Astrocyte (in vitro differentiated cells and primary cell): ENCODE data around the gene FAM47B. TPM values are rescaled to one million over a fixed set of nuclear protein-coding genes. Genes with fewer than 3 reads are reported as not detected.

Experiments
- DNase-seq: peaks from one replicate; pipeline ENCODE4 v3.0.0-alpha.2; 2010; ENCODE audit warnings: low read depth
- FAIRE-seq: peaks from 2 replicates; lab custom pipeline; 2011; peaks lifted over from hg19 to GRCh38; lab: Jason Lieb, UNC
- H2AFZ ChIP-seq: 2 replicates; pipeline ENCODE4 v1.6.0; 2012; ENCODE audit warnings: low read depth, low read length, inconsistent platforms
- H3K27ac ChIP-seq: 2 replicates; pipeline ENCODE4 v1.5.1; 2011; ENCODE audit warnings: low read depth, low read length, inconsistent platforms
- H3K27me3 ChIP-seq: 2 replicates; pipeline ENCODE4 v1.6.0; 2011; ENCODE audit warnings: low read length, inconsistent platforms; ENCODE audit not compliant: insufficient read depth
- H3K36me3 ChIP-seq: 2 replicates; pipeline ENCODE4 v1.5.1; 2011; ENCODE audit warnings: low read length, inconsistent platforms; ENCODE audit not compliant: insufficient read depth
- H3K4me1 ChIP-seq: 2 replicates; pipeline ENCODE4 v1.5.1; 2011; ENCODE audit warnings: low read length, inconsistent platforms; ENCODE audit not compliant: insufficient read depth
- H3K4me2 ChIP-seq: 2 replicates; pipeline ENCODE4 v1.6.0; 2012; ENCODE audit warnings: low read length, inconsistent platforms
- H3K4me3 ChIP-seq: 2 replicates; pipeline ENCODE4 v1.5.1; 2011; ENCODE audit warnings: low read depth, mild to moderate bottlenecking, low read length, inconsistent platforms; ENCODE audit not compliant: insufficient read depth
- H3K79me2 ChIP-seq: 2 replicates; pipeline ENCODE4 v1.6.0; 2012; ENCODE audit warnings: mild to moderate bottlenecking, low read length, inconsistent platforms; ENCODE audit not compliant: insufficient read depth
- H3K9ac ChIP-seq: 2 replicates; pipeline ENCODE4 v1.6.0; 2012; ENCODE audit warnings: mild to moderate bottlenecking, low read length, inconsistent platforms
- H3K9me3 ChIP-seq: 2 replicates; pipeline ENCODE4 v1.5.1; 2012; ENCODE audit warnings: low read depth, mild to moderate bottlenecking, low read length, inconsistent platforms; ENCODE audit not compliant: insufficient read depth
- H4K20me1 ChIP-seq: 2 replicates; pipeline ENCODE4 v1.6.0; 2012; ENCODE audit warnings: low read length, inconsistent platforms; ENCODE audit not compliant: insufficient read depth
- H3K27ac Mint-ChIP-seq: one replicate; pipeline ENCODE4 v1.8.0; 2021; ENCODE audit warnings: mild to moderate bottlenecking, mixed read lengths; ENCODE audit not compliant: unreplicated experiment
- H3K27me3 Mint-ChIP-seq: one replicate; pipeline ENCODE4 v1.8.0; 2021; ENCODE audit warnings: low read depth, mixed read lengths; ENCODE audit not compliant: unreplicated experiment
- H3K36me3 Mint-ChIP-seq: one replicate; pipeline ENCODE4 v1.8.0; 2021; ENCODE audit warnings: low read depth, mixed read lengths; ENCODE audit not compliant: unreplicated experiment
- H3K4me1 Mint-ChIP-seq: one replicate; pipeline ENCODE4 v1.8.0; 2021; ENCODE audit warnings: low read depth, mixed read lengths; ENCODE audit not compliant: unreplicated experiment
- H3K4me3 Mint-ChIP-seq: one replicate; pipeline ENCODE4 v1.8.0; 2021; ENCODE audit warnings: mild to moderate bottlenecking, moderate library complexity, mixed read lengths; ENCODE audit not compliant: unreplicated experiment
- H3K9me3 Mint-ChIP-seq: one replicate; pipeline ENCODE4 v1.8.0; 2021; ENCODE audit warnings: mild to moderate bottlenecking, mixed read lengths; ENCODE audit not compliant: unreplicated experiment
- CTCF ChIP-seq: IDR thresholded peaks from 2 replicates; pipeline ENCODE4 v1.5.1; 2011; ENCODE audit warnings: low read depth, mild to moderate bottlenecking, inconsistent platforms, low read length, moderate library complexity; ENCODE audit not compliant: insufficient read depth
- EZH2 ChIP-seq: IDR thresholded peaks from 2 replicates; pipeline ENCODE4 v1.6.1; 2012; ENCODE audit warnings: mild to moderate bottlenecking, low read length, inconsistent platforms; ENCODE audit not compliant: insufficient read depth
- total RNA-seq: library from RNA; stranded (reverse); gene quantifications from 2 replicates; pipeline ENCODE4 v1.2.1, GENCODE V29; 2021

The FAM47B gene
- total RNA-seq, 1 donor from 2014 or later, result not detected

GRCh38 chrX:34915463-34916225 lies 27.0 kb upstream of the FAM47B start:
- Histone ChIP-seq H3K36me3 (no peaks in the 10 kb centered on the region), H4K20me1 (no peaks in the 10 kb centered on the region), H3K4me2 (no peak overlapping the region), H3K79me2 (no peaks in the 10 kb centered on the region), H3K9me3 (no peaks in the 10 kb centered on the region), H3K4me1 (peaks cover 13% of the 10 kb centered on the region), H2AFZ (no peak overlapping the region), H3K9ac (no peak overlapping the region), H3K27ac (no peak overlapping the region), H3K4me3 (no peak overlapping the region), H3K27me3 (no peaks in the 10 kb centered on the region)
- TF ChIP-seq CTCF (no peak), EZH2 (no peak)
- no peak overlapping the region for H3K27ac Mint-ChIP-seq
- H3K9me3 Mint-ChIP-seq, result no peaks in the 10 kb centered on the region
- FAIRE-seq (no peak), DNase-seq (no peak)
- H3K4me3 Mint-ChIP-seq, result no peak overlapping the region
- H3K4me1 Mint-ChIP-seq, result peaks cover 18% of the 10 kb centered on the region
- no peaks in the 10 kb centered on the region for H3K36me3 Mint-ChIP-seq
- H3K27me3 Mint-ChIP-seq, result no peaks in the 10 kb centered on the region

GRCh38 chrX:34917146-34917545 lies 25.4 kb upstream of the FAM47B start:
- no peak overlapping the region for H3K4me2 ChIP-seq
- H3K27me3 ChIP-seq, result no peaks in the 10 kb centered on the region
- FAIRE-seq (no peak), DNase-seq (no peak)
- H3K9ac ChIP-seq, result no peak overlapping the region
- no peak overlapping the region for H3K27ac ChIP-seq
- no peak for TF ChIP-seq CTCF
- TF ChIP-seq EZH2, result no peak
- H3K79me2 ChIP-seq, result no peaks in the 10 kb centered on the region
- peaks cover 13% of the 10 kb centered on the region for H3K4me1 ChIP-seq
- Mint-ChIP-seq H3K4me3 (no peak overlapping the region), H3K27ac (no peak overlapping the region), H3K27me3 (no peaks in the 10 kb centered on the region), H3K9me3 (no peaks in the 10 kb centered on the region), H3K36me3 (no peaks in the 10 kb centered on the region), H3K4me1 (peaks cover 18% of the 10 kb centered on the region)
- H4K20me1 ChIP-seq, result no peaks in the 10 kb centered on the region
- no peak overlapping the region for H3K4me3 ChIP-seq
- H2AFZ ChIP-seq, result no peak overlapping the region
- H3K9me3 ChIP-seq, result no peaks in the 10 kb centered on the region
- no peaks in the 10 kb centered on the region for H3K36me3 ChIP-seq

GRCh38 chrX:34918091-34918736 lies 24.4 kb upstream of the FAM47B start:
- peaks cover 13% of the 10 kb centered on the region for H3K4me1 ChIP-seq
- Mint-ChIP-seq H3K27me3 (no peaks in the 10 kb centered on the region), H3K9me3 (no peaks in the 10 kb centered on the region), H3K4me1 (peaks cover 18% of the 10 kb centered on the region), H3K4me3 (no peak overlapping the region), H3K27ac (peak overlapping the region; percentile 79), H3K36me3 (no peaks in the 10 kb centered on the region)
- no peaks in the 10 kb centered on the region for H3K27me3 ChIP-seq
- no peaks in the 10 kb centered on the region for H3K36me3 ChIP-seq
- FAIRE-seq (peak; percentile 91), DNase-seq (peak; percentile 44)
- peak overlapping the region; percentile 69 for H3K4me2 ChIP-seq
- no peaks in the 10 kb centered on the region for H3K9me3 ChIP-seq
- H3K79me2 ChIP-seq, result no peaks in the 10 kb centered on the region
- no peaks in the 10 kb centered on the region for H4K20me1 ChIP-seq
- peak overlapping the region; percentile 43 for H3K9ac ChIP-seq
- TF ChIP-seq EZH2, result no peak
- TF ChIP-seq CTCF, result no peak
- peak overlapping the region; percentile 47 for H3K27ac ChIP-seq
- H3K4me3 ChIP-seq, result no peak overlapping the region
- H2AFZ ChIP-seq, result no peak overlapping the region
